GM12865 (cell line): ENCODE results near the gene ZNF525.
"Not testable (repeated sequence)": the region's sequence is repeated elsewhere in the genome, so short reads cannot be mapped to it uniquely, and the experiment has no call there.

ENCODE experiments used
- DNase-seq: peaks from one replicate; pipeline ENCODE4 v3.0.0; 2010; ENCODE audit warnings: low read depth
- H3K4me3 ChIP-seq: 2 replicates; pipeline ENCODE4 v1.5.1; 2011; ENCODE audit warnings: mild to moderate bottlenecking, low read depth, low read length, control low read depth
- TF ChIP-seq, protein P1 (sequence below): IDR thresholded peaks from 2 replicates; pipeline ENCODE4 v1.5.1; 2011; ENCODE audit warnings: low read length, control low read depth, low read depth, inconsistent platforms; ENCODE audit not compliant: insufficient read depth; ENCODE audit errors: missing control alignments

The ZNF525 gene

DNA sequence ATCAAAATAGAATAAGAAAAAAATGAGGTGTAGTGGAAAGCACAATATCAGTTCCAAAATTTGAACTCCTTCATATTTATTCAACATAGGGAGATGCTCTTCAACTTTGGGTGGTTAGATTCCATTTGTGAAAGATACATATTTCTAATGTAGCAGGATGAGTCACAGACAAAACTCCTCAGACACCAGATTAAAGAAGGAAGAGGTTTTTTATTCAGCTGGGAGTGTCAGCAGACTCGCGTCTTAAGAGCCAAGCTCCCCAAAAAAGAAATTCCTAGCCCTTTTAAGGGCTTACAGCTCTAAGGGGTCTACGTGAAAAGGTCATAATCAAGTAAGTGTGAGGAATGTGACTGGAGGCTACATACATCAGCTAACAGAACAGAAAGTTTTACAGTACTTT is 22.7 kb downstream of the ZNF525 start:
- no peak for DNase-seq
- no peak overlapping the region for H3K4me3 ChIP-seq
- TF ChIP-seq, protein P1, sequence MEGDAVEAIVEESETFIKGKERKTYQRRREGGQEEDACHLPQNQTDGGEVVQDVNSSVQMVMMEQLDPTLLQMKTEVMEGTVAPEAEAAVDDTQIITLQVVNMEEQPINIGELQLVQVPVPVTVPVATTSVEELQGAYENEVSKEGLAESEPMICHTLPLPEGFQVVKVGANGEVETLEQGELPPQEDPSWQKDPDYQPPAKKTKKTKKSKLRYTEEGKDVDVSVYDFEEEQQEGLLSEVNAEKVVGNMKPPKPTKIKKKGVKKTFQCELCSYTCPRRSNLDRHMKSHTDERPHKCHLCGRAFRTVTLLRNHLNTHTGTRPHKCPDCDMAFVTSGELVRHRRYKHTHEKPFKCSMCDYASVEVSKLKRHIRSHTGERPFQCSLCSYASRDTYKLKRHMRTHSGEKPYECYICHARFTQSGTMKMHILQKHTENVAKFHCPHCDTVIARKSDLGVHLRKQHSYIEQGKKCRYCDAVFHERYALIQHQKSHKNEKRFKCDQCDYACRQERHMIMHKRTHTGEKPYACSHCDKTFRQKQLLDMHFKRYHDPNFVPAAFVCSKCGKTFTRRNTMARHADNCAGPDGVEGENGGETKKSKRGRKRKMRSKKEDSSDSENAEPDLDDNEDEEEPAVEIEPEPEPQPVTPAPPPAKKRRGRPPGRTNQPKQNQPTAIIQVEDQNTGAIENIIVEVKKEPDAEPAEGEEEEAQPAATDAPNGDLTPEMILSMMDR: no peak

GRCh38 chr19:53388904-53389303 is 23.4 kb downstream of the ZNF525 start:
- TF ChIP-seq, protein P1: no peak

DNA sequence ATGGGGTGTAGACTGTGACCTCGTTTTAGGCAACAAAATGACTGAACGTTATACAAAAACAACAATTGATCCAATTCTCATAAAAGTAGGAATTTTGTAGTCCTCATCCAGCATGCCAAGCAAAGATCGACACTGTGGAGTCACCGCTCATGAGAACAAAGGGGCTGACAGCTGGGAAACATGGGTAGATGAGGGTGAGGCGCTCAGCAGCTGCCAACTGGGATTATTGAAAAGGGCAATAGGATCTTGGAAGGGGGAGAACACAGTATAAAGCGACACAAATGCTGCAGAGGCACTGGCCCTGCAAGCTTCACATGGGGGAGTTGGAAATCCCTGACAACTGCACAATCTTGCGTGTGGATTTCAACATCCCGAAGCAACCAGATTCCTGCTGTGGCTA is 24.1 kb downstream of the ZNF525 start:
- H3K4me3 ChIP-seq: no peak overlapping the region
- TF ChIP-seq, protein P1: no peak
- DNase-seq: no peak

More at GRCh38 chr19:53388904-53389303, 23.4 kb downstream of the ZNF525 start:
- no peak for DNase-seq
- no peak overlapping the region for H3K4me3 ChIP-seq

DNA sequence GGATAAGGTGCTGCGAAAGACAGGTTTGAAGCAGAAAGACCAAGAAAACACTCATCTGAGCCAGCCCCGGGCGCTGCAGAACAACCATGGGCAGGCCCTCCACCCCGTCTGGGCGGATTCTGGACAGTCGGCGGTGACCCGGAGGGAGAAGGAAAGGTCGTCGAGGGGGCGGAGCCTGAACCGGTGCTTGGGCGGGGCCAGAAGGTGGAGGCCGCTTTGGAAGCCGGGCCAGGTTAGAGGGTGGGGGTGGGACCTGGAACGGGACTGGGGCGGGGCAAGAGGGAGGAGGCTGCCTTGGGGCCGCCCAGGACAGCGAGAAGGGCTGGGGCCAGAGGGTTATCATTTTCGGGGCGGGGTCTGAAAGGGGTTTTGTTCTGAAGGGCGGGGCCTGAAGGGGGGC is 24.5 kb downstream of the ZNF525 start:
- TF ChIP-seq, protein P1: no peak
- no peak for DNase-seq

DNA sequence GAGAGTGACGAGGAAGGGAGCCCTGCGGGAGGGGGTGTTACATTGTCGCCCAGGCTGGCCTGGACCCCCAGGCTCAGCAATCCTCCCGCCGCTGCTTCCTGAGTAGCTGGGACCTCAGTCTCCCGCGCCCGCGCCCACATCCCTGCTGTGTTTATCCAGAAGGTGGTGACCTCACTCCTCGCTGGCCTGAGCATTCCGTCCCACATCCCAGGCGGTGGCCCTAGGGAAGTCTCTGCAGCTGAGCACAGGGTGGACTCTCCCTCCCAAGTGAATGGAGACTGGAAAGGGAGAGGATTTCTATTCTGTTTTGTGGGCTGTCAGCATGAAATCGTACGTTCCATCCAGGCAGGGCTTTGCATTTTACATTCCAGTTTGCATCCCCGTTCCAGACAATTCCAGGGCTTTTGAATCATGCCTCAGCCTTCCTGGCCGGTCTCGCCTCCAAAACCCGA is 29.0 kb downstream of the ZNF525 start:
- H3K4me3 ChIP-seq: peak overlapping the region; percentile 38
- peak; percentile 2 for DNase-seq
- TF ChIP-seq, protein P1: no peak

More for the DNA sequence above, 24.5 kb downstream of the ZNF525 start:
- no peak overlapping the region for H3K4me3 ChIP-seq

DNA sequence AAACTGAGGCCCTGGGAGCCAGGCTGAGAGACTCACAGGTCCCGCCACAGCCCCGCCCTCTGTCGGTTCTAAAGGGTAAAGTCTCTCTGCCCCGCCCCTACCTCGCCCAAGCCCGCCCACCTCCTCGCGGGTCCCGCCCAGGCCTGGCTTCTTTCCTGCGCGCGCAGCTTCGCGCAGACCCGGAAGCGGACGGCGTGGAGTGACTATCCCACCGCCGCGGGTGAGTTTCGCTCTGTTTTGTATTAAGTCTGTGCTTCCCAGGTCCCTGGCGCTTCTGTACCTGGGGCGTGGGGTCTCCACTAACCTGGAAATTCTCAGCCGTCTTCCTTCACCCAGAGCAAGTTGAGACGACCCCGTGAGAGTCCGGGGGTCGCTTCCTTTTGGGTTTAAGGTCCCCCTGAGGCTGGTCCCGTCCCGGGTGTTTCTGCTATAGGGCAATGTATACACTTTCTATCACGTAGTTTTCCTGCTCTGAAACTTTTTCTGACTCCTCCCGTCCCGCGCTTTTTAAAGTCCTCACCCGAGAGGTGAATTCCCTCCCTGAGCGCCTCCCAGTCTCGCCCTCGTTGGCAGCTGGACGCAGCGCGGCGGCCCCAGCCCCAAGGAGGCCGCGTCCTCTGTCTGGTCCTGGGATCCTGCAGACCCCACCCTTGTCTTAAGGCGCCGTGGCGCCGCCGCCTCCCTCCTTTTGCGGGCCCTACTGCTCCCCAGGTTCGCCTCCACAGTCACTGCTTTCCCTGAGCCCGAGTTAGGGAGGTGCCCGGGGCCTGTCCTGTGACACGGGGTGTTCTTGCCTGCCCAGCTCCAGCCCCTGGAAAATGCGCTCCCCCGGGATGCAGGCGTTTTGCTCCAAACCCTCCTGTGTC is 29.7 kb downstream of the ZNF525 start, which contains the start of gene ZNF765:
TSS of gene ZNF765 (plus strand) at position 176 of the 866 bp plus-strand sequence. CDS start 2,867 bp downstream, outside the sequence.
- peak; percentile 94 for DNase-seq
- TF ChIP-seq, protein P1: peak; percentile 28
- H3K4me3 ChIP-seq: peak within 1 kb of the TSS; percentile 81

- DNase-seq: not testable (repeated sequence)
- H3K4me3 ChIP-seq: peak overlapping the region; percentile 81
Observed at GRCh38 chr19:53395840-53396524, 30.5 kb downstream of the ZNF525 start.
